ENCODE data around the gene HAUS7.

The HAUS7 gene

GRCh38 chrX:153426204-153426603, 44.2 kb downstream of the HAUS7 start:
- Histone ChIP-seq H3K27me3 (ENCODE audit: control insufficient read depth in 1 of 2, insufficient read depth in 1 of 2, low read length in 2 of 2) (peaks cover 0 to 61% of the 10 kb centered on the region in 2 experiments), H3K4me2 (ENCODE audit: low read length, poor library complexity, severe bottlenecking) (no peak overlapping the region), H2AFZ (ENCODE audit: low read depth, low read length) (no peak overlapping the region), H4K8ac (ENCODE audit: low read length) (no peak overlapping the region), H3K23ac (ENCODE audit: low read length in 2 of 2) (no peak overlapping the region), H2BK15ac (ENCODE audit: low read depth, poor library complexity, severe bottlenecking) (no peak overlapping the region), H3K27ac (ENCODE audit: low read length, poor library complexity, severe bottlenecking) (no peak overlapping the region), H3K4ac (ENCODE audit: low read depth in 1 of 2, low read length in 2 of 2) (no peak overlapping the region), H4K91ac (ENCODE audit: low read length) (no peak overlapping the region), H3K79me1 (replicated peaks; ENCODE audit: low read length, poor library complexity, severe bottlenecking) (no peaks in the 10 kb centered on the region), H2BK12ac (ENCODE audit: low read length in 2 of 2) (no peak overlapping the region), H3K18ac (ENCODE audit: low read depth in 1 of 2, low read length in 2 of 2) (no peak overlapping the region), H2BK5ac (ENCODE audit: low read depth, low read length, poor library complexity, severe bottlenecking) (no peak overlapping the region), H3K9me3 (ENCODE audit: control insufficient read depth, low read length) (peaks cover 8% of the 10 kb centered on the region), H3K36me3 (ENCODE audit: control insufficient read depth in 1 of 2, insufficient read depth in 2 of 2, low read depth in 1 of 2, low read length in 2 of 2) (no peaks in the 10 kb centered on the region), H3K4me1 (ENCODE audit: control insufficient read depth, insufficient read depth, low read depth, low read length) (no peaks in the 10 kb centered on the region), H2AK5ac (ENCODE audit: low read length, severe bottlenecking) (no peak overlapping the region), H2BK120ac (ENCODE audit: low read depth, low read length) (no peak overlapping the region), H3K4me3 (ENCODE audit: insufficient read depth in 1 of 2, low read depth in 1 of 2, low read length in 2 of 2) (no peak overlapping the region), H3K9ac (ENCODE audit: low read length) (no peak overlapping the region), H3K14ac (ENCODE audit: low read length in 2 of 2) (no peak overlapping the region)
- no peak for DNase-seq
- 83% methylated on average over 1 of the region's 3 CpGs for WGBS

- Histone ChIP-seq H2BK12ac (ENCODE audit: low read length in 2 of 2) (no peak overlapping the region), H3K27me3 (ENCODE audit: control insufficient read depth in 1 of 2, insufficient read depth in 1 of 2, low read length in 2 of 2) (peaks cover 0 to 64% of the 10 kb centered on the region in 2 experiments), H2BK5ac (ENCODE audit: low read depth, low read length, poor library complexity, severe bottlenecking) (no peak overlapping the region), H2AFZ (ENCODE audit: low read depth, low read length) (no peak overlapping the region), H3K27ac (ENCODE audit: low read length, poor library complexity, severe bottlenecking) (no peak overlapping the region), H3K4me2 (ENCODE audit: low read length, poor library complexity, severe bottlenecking) (no peak overlapping the region), H4K91ac (ENCODE audit: low read length) (no peak overlapping the region), H3K18ac (ENCODE audit: low read depth in 1 of 2, low read length in 2 of 2) (no peak overlapping the region), H2AK5ac (ENCODE audit: low read length, severe bottlenecking) (no peak overlapping the region), H3K9ac (ENCODE audit: low read length) (no peak overlapping the region), H3K14ac (ENCODE audit: low read length in 2 of 2) (no peak overlapping the region), H3K9me3 (ENCODE audit: control insufficient read depth, low read length) (no peaks in the 10 kb centered on the region), H3K4ac (ENCODE audit: low read depth in 1 of 2, low read length in 2 of 2) (no peak overlapping the region), H3K79me1 (replicated peaks; ENCODE audit: low read length, poor library complexity, severe bottlenecking) (no peaks in the 10 kb centered on the region), H2BK15ac (ENCODE audit: low read depth, poor library complexity, severe bottlenecking) (no peak overlapping the region), H3K4me1 (ENCODE audit: control insufficient read depth, insufficient read depth, low read depth, low read length) (no peaks in the 10 kb centered on the region), H2BK120ac (ENCODE audit: low read depth, low read length) (no peak overlapping the region), H3K36me3 (ENCODE audit: control insufficient read depth in 1 of 2, insufficient read depth in 2 of 2, low read depth in 1 of 2, low read length in 2 of 2) (no peaks in the 10 kb centered on the region), H4K8ac (ENCODE audit: low read length) (no peak overlapping the region), H3K4me3 (ENCODE audit: insufficient read depth in 1 of 2, low read depth in 1 of 2, low read length in 2 of 2) (no peak overlapping the region), H3K23ac (ENCODE audit: low read length in 2 of 2) (no peak overlapping the region)
- 92% methylated on average over 8 of the region's 8 CpGs for WGBS
- DNase-seq, result no peak
Measured at GRCh38 chrX:153423652-153424051, 46.7 kb downstream of the HAUS7 start.

GRCh38 chrX:153421856-153422255, 48.5 kb downstream of the HAUS7 start:
- no peak overlapping the region for H2BK5ac ChIP-seq (ENCODE audit: low read depth, low read length, poor library complexity, severe bottlenecking)
- peaks cover 2% of the 10 kb centered on the region for H3K4me1 ChIP-seq (ENCODE audit: control insufficient read depth, insufficient read depth, low read depth, low read length)
- no peak overlapping the region for H2BK12ac ChIP-seq (ENCODE audit: low read length in 2 of 2)
- DNase-seq, result no peak
- H3K23ac ChIP-seq (ENCODE audit: low read length in 2 of 2), result no peak overlapping the region
- no peak overlapping the region for H3K4me2 ChIP-seq (ENCODE audit: low read length, poor library complexity, severe bottlenecking)
- no peak overlapping the region for H2BK120ac ChIP-seq (ENCODE audit: low read depth, low read length)
- H3K18ac ChIP-seq (ENCODE audit: low read depth in 1 of 2, low read length in 2 of 2), result no peak overlapping the region
- H3K9ac ChIP-seq (ENCODE audit: low read length), result no peak overlapping the region
- no peak overlapping the region for H3K27ac ChIP-seq (ENCODE audit: low read length, poor library complexity, severe bottlenecking)
- H3K4ac ChIP-seq (ENCODE audit: low read depth in 1 of 2, low read length in 2 of 2), result no peak overlapping the region
- no peak overlapping the region for H3K14ac ChIP-seq (ENCODE audit: low read length in 2 of 2)
- no peak overlapping the region for H3K4me3 ChIP-seq (ENCODE audit: insufficient read depth in 1 of 2, low read depth in 1 of 2, low read length in 2 of 2)
- no peak overlapping the region for H4K8ac ChIP-seq (ENCODE audit: low read length)
- no peaks in the 10 kb centered on the region for H3K79me1 ChIP-seq (replicated peaks; ENCODE audit: low read length, poor library complexity, severe bottlenecking)
- peaks cover 12 to 71% of the 10 kb centered on the region in 2 experiments for H3K27me3 ChIP-seq (ENCODE audit: control insufficient read depth in 1 of 2, insufficient read depth in 1 of 2, low read length in 2 of 2)
- no peak overlapping the region for H4K91ac ChIP-seq (ENCODE audit: low read length)
- H2AFZ ChIP-seq (ENCODE audit: low read depth, low read length), result no peak overlapping the region
- H2BK15ac ChIP-seq (ENCODE audit: low read depth, poor library complexity, severe bottlenecking), result no peak overlapping the region
- whole genome bisulfite sequencing, result 94% methylated on average over 16 of the region's 18 CpGs
- no peaks in the 10 kb centered on the region for H3K36me3 ChIP-seq (ENCODE audit: control insufficient read depth in 1 of 2, insufficient read depth in 2 of 2, low read depth in 1 of 2, low read length in 2 of 2)
- H2AK5ac ChIP-seq (ENCODE audit: low read length, severe bottlenecking), result no peak overlapping the region
- H3K9me3 ChIP-seq (ENCODE audit: control insufficient read depth, low read length), result no peaks in the 10 kb centered on the region

GRCh38 chrX:153420851-153421599, 49.4 kb downstream of the HAUS7 start:
- no peak overlapping the region for H3K14ac ChIP-seq (ENCODE audit: low read length in 2 of 2)
- no peak overlapping the region for H2AFZ ChIP-seq (ENCODE audit: low read depth, low read length)
- H3K9ac ChIP-seq (ENCODE audit: low read length), result no peak overlapping the region
- H4K8ac ChIP-seq (ENCODE audit: low read length), result no peak overlapping the region
- no peak overlapping the region for H2AK5ac ChIP-seq (ENCODE audit: low read length, severe bottlenecking)
- DNase-seq, result no peak
- H2BK15ac ChIP-seq (ENCODE audit: low read depth, poor library complexity, severe bottlenecking), result no peak overlapping the region
- no peak overlapping the region for H4K91ac ChIP-seq (ENCODE audit: low read length)
- peaks cover 2% of the 10 kb centered on the region for H3K4me1 ChIP-seq (ENCODE audit: control insufficient read depth, insufficient read depth, low read depth, low read length)
- H3K36me3 ChIP-seq (ENCODE audit: control insufficient read depth in 1 of 2, insufficient read depth in 2 of 2, low read depth in 1 of 2, low read length in 2 of 2), result no peaks in the 10 kb centered on the region
- H2BK12ac ChIP-seq (ENCODE audit: low read length in 2 of 2), result no peak overlapping the region
- whole genome bisulfite sequencing, result 98% methylated on average over 61 of the region's 91 CpGs
- no peaks in the 10 kb centered on the region for H3K79me1 ChIP-seq (replicated peaks; ENCODE audit: low read length, poor library complexity, severe bottlenecking)
- no peak overlapping the region for H2BK120ac ChIP-seq (ENCODE audit: low read depth, low read length)
- H3K18ac ChIP-seq (ENCODE audit: low read depth in 1 of 2, low read length in 2 of 2), result no peak overlapping the region
- H3K23ac ChIP-seq (ENCODE audit: low read length in 2 of 2), result no peak overlapping the region
- H3K27me3 ChIP-seq (ENCODE audit: control insufficient read depth in 1 of 2, insufficient read depth in 1 of 2, low read length in 2 of 2), result peaks cover 13 to 72% of the 10 kb centered on the region in 2 experiments
- no peak overlapping the region for H3K4me2 ChIP-seq (ENCODE audit: low read length, poor library complexity, severe bottlenecking)
- H3K27ac ChIP-seq (ENCODE audit: low read length, poor library complexity, severe bottlenecking), result no peak overlapping the region
- no peak overlapping the region for H3K4me3 ChIP-seq (ENCODE audit: insufficient read depth in 1 of 2, low read depth in 1 of 2, low read length in 2 of 2)
- no peak overlapping the region for H3K4ac ChIP-seq (ENCODE audit: low read depth in 1 of 2, low read length in 2 of 2)
- H3K9me3 ChIP-seq (ENCODE audit: control insufficient read depth, low read length), result no peaks in the 10 kb centered on the region
- no peak overlapping the region for H2BK5ac ChIP-seq (ENCODE audit: low read depth, low read length, poor library complexity, severe bottlenecking)

All from mesenchymal stem cell (in vitro differentiated cells and primary cell).